GM12892 (cell line): ENCODE measurements around the gene LHFPL3.

Experiments
- POLR2A ChIP-seq: IDR thresholded peaks from 2 replicates; pipeline ENCODE4 v1.6.1; 2011; ENCODE audit warnings: low read depth, low read length, control low read depth
- POLR2AphosphoS5 ChIP-seq: IDR thresholded peaks from 2 replicates; pipeline ENCODE4 v1.6.1; 2011; ENCODE audit warnings: low read depth, low read length, control low read depth
- TAF1 ChIP-seq: IDR thresholded peaks from 2 replicates; pipeline ENCODE4 v1.6.1; 2011; ENCODE audit warnings: low read depth, mild to moderate bottlenecking, control low read depth, low read length, borderline replicate concordance

DNA sequence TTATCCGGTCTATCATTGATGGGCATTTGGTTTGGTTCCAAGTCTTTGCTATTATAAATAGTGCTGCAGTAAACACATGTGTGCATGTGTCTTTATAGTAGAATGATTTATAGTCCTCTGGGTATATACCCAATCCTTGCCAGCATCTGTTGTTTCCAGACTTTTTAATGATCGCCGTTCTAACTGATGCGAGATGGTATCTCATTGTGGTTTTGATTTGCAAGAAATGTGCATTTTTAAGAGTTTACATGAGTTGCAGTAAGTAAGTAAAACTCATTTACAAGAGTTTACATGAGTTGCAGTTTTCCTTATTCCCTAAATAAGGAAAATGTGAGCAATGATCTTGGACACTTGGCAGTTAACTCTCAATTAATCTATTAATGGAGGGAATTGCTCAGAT, 312.1 kb downstream of the LHFPL3 start:
- no peak for TF ChIP-seq TAF1
- no peak for TF ChIP-seq POLR2AphosphoS5
- TF ChIP-seq POLR2A: no peak
